Fibroblast of the aortic adventitia (primary cell): ENCODE measurements around the gene GRAMD1C. TPM values are rescaled to one million over a fixed set of nuclear protein-coding genes. Genes with fewer than 3 reads are reported as not detected.
"Not testable (repeated sequence)": the region's sequence is repeated elsewhere in the genome, so short reads cannot be mapped to it uniquely, and the experiment has no call there.

Experiments
- DNase-seq: peaks from one replicate; pipeline ENCODE4 v3.0.0-alpha.2; 2010; ENCODE audit warnings: low read depth
- H3K4me3 ChIP-seq: 2 replicates; pipeline ENCODE4 v1.5.1; 2011; ENCODE audit warnings: low read depth, mild to moderate bottlenecking, control low read depth, low read length, moderate library complexity
- CTCF ChIP-seq: IDR thresholded peaks from 2 replicates; pipeline ENCODE4 v1.5.1; 2011; ENCODE audit warnings: mild to moderate bottlenecking, low read length, control low read depth, inconsistent platforms; ENCODE audit not compliant: insufficient read depth
- total RNA-seq: library from RNA; depleted of rRNA; stranded (reverse); fragments of >200 nt; gene quantifications from 2 replicates; pipeline ENCODE4 v1.2.3, GENCODE V29; 2012; ENCODE audit warnings: low replicate concordance

The GRAMD1C gene
- total RNA-seq, 1 donor = 12.1 TPM

DNA sequence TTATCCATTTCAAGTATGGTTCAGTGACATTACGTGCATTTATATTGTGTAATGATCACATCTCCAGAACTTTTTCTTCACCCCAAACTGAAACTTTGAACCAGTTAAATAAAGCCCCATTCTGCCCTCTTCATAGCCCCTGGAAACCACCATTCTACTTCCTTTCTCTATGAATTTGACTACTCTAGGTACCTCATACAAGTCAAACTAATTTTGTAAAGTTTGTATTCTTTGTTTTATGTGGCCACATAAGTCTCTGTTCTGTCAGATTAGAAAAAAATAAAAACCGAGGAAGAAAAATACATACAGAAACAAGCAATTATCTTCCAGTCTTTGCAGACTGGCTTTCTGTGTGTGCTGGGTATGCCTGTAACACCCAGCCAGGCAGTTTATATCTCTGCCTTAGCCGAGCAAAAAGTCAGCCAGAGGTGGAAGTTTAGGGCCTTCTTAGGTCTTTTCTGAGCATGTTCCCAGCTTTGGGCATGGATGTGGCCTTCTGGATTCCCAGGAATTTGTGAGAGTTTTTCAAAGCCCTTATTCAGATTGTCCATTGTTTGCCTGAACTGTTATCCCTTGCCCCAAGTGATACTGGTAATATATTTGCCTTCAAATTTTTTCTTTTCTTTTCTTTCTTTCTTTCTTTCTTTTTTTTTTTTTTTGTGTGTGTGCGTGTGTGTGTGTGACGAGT, 6.0 kb upstream of the GRAMD1C start:
- peak; percentile 39 for DNase-seq
- H3K4me3 ChIP-seq = no peak overlapping the region
- TF ChIP-seq CTCF = no peak

DNA sequence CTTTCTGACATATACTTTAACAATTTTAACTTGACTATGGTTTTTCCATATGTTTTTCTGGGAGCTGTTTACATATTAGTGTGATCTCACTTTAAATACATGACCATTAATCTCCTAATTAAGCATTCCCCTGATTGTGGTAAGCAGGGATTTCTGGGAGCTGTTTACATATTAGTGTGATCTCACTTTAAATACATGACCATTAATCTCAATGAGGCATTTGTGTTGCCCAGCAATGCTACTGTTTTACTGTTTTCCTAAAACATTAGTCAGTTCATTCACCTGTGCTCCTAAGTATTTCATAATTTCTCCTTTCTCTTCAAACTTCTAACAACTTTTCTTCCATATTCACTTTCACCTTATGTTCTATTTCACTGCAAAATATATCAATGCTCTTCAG, 3.6 kb upstream of the GRAMD1C start:
- no peak for TF ChIP-seq CTCF
- no peak overlapping the region for H3K4me3 ChIP-seq
- DNase-seq = no peak

DNA sequence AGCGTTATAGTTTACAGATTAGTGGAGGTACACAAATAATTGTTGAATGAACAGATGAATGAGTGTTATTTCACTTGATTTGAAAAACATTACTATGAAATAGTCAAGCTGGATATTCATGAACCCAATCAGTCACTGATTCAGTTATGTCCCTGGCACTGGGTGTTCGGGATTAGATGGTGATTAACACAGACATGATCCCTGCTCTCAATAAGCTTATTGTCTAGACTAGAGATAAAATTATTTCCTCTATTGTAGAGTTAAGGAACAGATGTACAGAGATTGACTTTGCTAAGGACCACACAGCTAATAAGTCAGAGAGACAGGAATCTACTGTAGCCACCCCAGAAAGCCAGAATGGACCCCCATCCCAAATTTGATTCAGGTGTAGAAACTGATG, 963 bp downstream of the GRAMD1C start:
- peak overlapping the region; percentile 80 for H3K4me3 ChIP-seq
- TF ChIP-seq CTCF = no peak
- DNase-seq = no peak

DNA sequence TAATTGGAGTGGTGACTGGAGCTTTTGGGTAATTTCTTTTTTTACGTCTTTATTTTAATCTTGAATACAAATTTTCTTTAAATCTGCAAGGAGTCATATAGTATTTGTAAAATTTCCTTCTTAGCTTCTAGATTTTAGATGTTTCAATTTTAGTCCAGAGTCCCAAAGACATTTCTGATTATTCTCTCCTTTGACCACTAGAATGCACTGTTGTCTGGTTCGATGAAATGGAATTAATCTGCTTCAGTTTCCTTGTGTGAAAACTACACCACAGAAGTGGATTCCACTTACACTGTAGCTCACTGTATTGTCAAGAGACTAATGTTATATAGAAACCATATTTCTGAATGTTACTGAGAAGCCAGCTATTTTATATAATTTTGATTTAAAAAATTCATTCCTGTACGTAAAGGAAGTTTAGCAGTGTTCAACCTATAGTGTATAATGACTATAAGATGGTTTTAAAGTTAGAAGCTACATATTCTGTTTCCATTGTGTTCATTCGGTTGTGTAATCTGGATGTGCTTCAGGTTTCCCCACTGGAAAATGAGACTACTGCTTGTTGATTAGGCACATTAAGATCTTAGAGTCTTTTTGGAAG, 6.1 kb downstream of the GRAMD1C start:
- DNase-seq = peak; percentile 68
- peak; percentile 67 for TF ChIP-seq CTCF
- no peak overlapping the region for H3K4me3 ChIP-seq

DNA sequence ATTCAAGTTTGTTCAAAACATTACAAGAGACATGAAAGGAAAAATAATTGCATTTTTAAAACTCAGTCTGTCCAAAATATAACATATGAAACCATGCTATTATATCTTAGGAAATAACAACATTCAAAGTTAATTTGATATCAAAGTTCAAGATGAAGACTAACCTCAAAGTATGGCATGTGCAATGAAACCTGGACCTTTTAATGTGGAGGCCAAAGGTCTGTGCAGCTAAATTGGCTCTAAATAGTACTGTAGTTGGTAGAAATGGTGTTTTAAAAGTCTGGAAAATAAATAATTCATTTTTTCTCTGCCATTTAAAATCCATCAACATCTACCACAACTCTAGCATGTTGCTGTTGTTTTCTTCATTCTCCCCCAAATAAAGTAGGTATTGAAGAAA, 8.7 kb downstream of the GRAMD1C start:
- no peak overlapping the region for H3K4me3 ChIP-seq
- TF ChIP-seq CTCF = no peak
- no peak for DNase-seq

DNA sequence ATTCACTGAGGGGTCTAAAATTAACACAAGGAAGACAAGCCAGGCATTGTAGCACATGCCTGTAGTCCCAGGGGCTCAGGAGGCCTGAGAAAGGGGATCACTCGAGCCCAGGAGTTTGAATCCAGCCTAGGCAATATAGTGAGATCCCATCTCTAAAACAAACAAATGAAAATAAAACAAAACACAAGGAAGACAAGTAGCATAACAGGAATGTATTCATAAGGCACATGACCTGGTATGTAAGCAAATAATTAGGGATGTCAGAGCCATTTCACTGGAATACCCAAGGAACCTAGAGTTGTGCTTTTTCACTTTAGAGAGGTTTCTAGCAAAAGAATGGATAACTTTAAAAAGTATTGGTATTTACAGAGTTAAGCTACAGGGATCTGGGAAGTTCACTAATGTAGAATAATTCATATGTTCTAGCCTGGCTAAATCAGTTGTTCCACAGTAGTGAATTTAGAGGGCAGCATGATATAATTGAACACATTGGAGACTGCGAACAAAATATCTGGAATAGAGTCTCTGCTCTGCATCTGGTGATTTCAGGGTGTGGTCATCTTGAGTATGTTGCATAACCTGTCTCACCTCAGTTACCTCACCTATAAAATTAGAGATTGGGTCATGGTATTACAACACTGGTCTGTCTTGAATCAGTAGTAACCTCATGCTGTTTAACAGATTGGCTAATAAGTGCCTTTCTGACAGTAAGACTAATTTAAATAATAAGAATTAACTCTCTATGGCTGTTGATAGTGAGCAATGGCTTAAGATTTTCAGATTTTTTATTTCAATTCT, 9.3 kb downstream of the GRAMD1C start:
- no peak for TF ChIP-seq CTCF
- H3K4me3 ChIP-seq = no peak overlapping the region
- DNase-seq = no peak

- H3K4me3 ChIP-seq, DNase-seq: not testable (repeated sequence)
These were observed 10.5 kb downstream of the GRAMD1C start for GRCh38 chr3:113849071-113849470.

- not testable (repeated sequence) for H3K4me3 ChIP-seq, DNase-seq
These were observed 11.3 kb downstream of the GRAMD1C start for GRCh38 chr3:113849841-113850240.

DNA sequence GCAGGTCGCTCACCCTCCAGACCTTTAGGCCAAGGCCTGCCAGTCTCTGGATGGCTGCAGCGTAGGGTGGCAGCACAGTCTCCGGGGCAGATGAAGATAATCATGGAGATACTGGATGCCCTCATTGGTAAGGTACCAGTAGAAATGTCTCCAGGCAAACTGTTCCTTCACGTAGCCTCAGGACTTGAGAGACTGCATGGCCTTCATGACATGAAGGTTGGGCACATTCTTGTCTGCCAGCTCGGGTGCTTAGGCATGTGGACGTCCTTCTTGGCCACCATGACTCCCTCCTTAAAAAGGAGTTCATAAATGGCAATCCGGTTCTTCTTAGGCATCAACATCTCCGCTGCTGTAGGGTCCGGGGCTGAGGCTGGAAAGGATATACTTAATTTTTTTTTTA, 11.8 kb downstream of the GRAMD1C start:
- not testable (repeated sequence) for H3K4me3 ChIP-seq

More for the DNA sequence above, 11.8 kb downstream of the GRAMD1C start:
- not testable (repeated sequence) for DNase-seq
